Endothelial cell (in vitro differentiated cells): ENCODE results near the gene EMILIN3. TPM values are rescaled to one million over a fixed set of nuclear protein-coding genes. Genes with fewer than 3 reads are reported as not detected.

Experiments
- DNase-seq: peaks from one replicate; pipeline ENCODE4 v3.0.0; 2021; ENCODE audit warnings: low spot score
- H3K27ac Mint-ChIP-seq: one replicate; pipeline ENCODE4 v1.8.0; 2021; ENCODE audit warnings: mixed read lengths, inconsistent platforms; ENCODE audit not compliant: unreplicated experiment
- H3K27me3 Mint-ChIP-seq: one replicate; pipeline ENCODE4 v1.8.0; 2021; ENCODE audit warnings: mild to moderate bottlenecking, moderate library complexity, mixed read lengths, inconsistent platforms; ENCODE audit not compliant: unreplicated experiment
- H3K36me3 Mint-ChIP-seq: one replicate; pipeline ENCODE4 v1.8.0; 2021; ENCODE audit warnings: mild to moderate bottlenecking, low read depth, mixed read lengths, inconsistent platforms; ENCODE audit not compliant: unreplicated experiment
- H3K4me1 Mint-ChIP-seq: one replicate; pipeline ENCODE4 v1.8.0; 2021; ENCODE audit warnings: mild to moderate bottlenecking, mixed read lengths, inconsistent platforms; ENCODE audit not compliant: unreplicated experiment
- H3K4me3 Mint-ChIP-seq: one replicate; pipeline ENCODE4 v1.8.0; 2021; ENCODE audit warnings: mild to moderate bottlenecking, mixed read lengths, inconsistent platforms; ENCODE audit not compliant: unreplicated experiment
- H3K9me3 Mint-ChIP-seq: one replicate; pipeline ENCODE4 v1.8.0; 2021; ENCODE audit warnings: mixed read lengths, inconsistent platforms; ENCODE audit not compliant: unreplicated experiment
- total RNA-seq: library from RNA; stranded (reverse); fragmentation: NEBNext Ultra II Directional; extraction: Animal tissue kit (Norgen Biotek cat#: 25700); gene quantifications from one replicate; pipeline ENCODE4 v1.2.1, GENCODE V29; 2021; ENCODE audit not compliant: unreplicated experiment
- TF ChIP-seq, protein P1 (sequence below): fragments of 200-600 bp; sonication (generic); IDR thresholded peaks from one replicate; pipeline ENCODE4 v1.5.0; 2021; ENCODE audit warnings: antibody characterized with exemption; ENCODE audit not compliant: unreplicated experiment

Gene EMILIN3
- total RNA-seq, 1 donor from 2014 or later, result 0.28 TPM

DNA sequence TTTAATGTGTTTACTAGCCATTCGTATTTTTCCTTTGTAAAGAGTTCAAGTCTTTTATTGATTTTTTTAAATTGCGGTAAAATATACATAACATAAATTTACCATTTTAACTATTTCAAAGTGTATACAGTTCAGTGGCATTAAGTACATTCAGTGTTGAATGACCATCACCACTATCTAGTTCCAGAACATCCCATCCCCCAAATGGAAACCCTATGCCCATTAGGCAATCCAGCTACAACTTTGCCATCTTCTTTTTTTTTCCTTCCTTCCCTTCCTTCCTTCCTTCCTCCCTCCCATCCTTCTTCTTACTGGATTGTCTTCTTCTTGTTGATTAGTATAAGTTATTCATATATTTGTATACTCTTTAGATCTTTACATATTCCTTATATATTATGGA, 17.4 kb downstream of the EMILIN3 start:
- H3K27ac Mint-ChIP-seq, result no peak overlapping the region
- H3K27me3 Mint-ChIP-seq, result peaks cover 11% of the 10 kb centered on the region
- H3K36me3 Mint-ChIP-seq, result peaks cover 13% of the 10 kb centered on the region
- no peaks in the 10 kb centered on the region for H3K4me1 Mint-ChIP-seq
- no peaks in the 10 kb centered on the region for H3K9me3 Mint-ChIP-seq
- no peak overlapping the region for H3K4me3 Mint-ChIP-seq
- TF ChIP-seq, protein P1, sequence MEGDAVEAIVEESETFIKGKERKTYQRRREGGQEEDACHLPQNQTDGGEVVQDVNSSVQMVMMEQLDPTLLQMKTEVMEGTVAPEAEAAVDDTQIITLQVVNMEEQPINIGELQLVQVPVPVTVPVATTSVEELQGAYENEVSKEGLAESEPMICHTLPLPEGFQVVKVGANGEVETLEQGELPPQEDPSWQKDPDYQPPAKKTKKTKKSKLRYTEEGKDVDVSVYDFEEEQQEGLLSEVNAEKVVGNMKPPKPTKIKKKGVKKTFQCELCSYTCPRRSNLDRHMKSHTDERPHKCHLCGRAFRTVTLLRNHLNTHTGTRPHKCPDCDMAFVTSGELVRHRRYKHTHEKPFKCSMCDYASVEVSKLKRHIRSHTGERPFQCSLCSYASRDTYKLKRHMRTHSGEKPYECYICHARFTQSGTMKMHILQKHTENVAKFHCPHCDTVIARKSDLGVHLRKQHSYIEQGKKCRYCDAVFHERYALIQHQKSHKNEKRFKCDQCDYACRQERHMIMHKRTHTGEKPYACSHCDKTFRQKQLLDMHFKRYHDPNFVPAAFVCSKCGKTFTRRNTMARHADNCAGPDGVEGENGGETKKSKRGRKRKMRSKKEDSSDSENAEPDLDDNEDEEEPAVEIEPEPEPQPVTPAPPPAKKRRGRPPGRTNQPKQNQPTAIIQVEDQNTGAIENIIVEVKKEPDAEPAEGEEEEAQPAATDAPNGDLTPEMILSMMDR, result no peak
- no peak for DNase-seq

DNA sequence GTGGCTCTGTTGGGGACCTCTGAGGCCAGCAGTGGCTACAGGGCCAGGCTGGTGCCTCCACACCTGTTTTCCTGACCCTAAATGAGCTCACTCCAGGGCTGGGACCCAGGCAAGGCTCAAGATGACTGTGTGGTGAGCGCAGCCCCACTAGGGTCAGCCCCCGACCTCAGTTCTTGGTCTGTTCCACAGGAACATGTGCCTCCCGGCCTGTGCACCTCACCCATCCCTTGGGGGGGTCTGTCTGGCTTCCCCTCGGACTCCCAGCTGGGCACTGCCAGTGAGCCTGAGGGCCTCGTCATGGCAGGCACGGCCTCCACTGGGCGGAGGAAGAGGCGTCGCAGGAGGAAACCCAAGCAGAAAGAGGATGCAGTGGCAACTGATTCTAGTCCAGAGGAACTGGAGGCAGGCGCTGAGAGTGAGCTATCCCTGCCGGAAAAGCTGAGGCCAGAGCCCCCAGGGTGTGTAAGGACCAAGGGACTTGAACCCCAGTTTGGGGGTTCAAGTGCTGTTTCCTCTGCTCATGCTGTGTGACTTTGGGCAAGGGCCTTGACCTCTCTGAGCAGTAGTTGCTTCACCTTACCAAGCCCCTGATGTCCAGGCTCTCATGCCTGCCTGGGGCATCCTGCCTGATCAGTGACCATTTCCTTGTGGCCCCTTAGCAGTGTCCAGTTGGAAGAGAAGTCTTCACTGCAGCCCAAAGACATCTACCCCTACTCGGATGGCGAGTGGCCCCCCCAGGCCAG, 18.0 kb downstream of the EMILIN3 start:
- Mint-ChIP-seq H3K36me3 (peaks cover 13% of the 10 kb centered on the region), H3K9me3 (no peaks in the 10 kb centered on the region), H3K27me3 (peaks cover 10% of the 10 kb centered on the region)

DNA sequence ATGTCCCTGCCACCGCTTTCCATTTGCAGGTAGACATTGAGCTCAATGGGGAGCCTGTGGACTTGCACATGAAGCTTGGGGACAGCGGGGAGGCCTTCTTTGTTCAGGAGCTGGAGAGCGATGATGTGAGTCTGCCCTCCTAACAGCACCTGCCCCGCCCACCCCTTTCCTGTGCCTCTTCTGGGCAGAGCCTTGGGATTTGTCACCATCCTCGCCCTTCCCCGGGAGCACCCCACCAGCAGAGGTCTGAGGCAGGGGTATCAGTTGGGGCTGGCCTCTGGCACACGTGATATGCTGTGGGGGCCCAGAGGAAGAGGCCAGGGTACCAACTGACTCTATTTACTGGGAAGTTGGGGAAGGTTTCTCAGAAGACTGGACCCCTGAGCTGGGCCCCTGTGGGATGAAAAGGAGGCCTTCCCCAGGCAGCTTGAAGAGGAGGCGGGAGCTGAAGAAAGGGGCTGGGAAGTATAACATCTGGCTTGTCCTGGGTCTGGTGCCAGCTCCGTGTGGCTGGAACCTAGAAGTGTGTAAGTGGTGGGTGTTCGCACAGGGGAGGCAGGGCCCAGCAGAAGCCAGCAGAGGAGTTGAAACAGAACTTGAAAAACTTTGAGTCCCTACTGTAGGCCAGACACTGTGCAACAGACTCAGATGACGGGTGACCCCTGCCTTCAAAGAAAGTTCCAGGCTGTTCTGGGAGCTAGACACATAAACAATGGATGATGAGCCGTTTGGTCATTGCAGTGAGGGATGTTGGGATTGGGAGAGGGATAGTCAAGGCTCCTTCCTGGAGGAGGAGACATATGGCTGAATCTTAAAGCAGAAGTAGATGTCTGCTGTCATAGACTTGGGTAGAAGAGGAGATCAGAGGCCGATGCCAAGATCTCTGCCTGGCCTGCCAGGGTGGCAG, 18.8 kb downstream of the EMILIN3 start:
- peaks cover 9% of the 10 kb centered on the region for H3K27me3 Mint-ChIP-seq
- no peak overlapping the region for H3K4me3 Mint-ChIP-seq
- peaks cover 8% of the 10 kb centered on the region for H3K36me3 Mint-ChIP-seq
- no peak overlapping the region for H3K27ac Mint-ChIP-seq
- no peak for DNase-seq
- H3K9me3 Mint-ChIP-seq, result no peaks in the 10 kb centered on the region
- TF ChIP-seq, protein P1, result no peak
- H3K4me1 Mint-ChIP-seq, result no peaks in the 10 kb centered on the region

More for the DNA sequence above, 18.0 kb downstream of the EMILIN3 start:
- H3K4me3 Mint-ChIP-seq, result no peak overlapping the region
- TF ChIP-seq, protein P1, result no peak
- no peak for DNase-seq
- H3K27ac Mint-ChIP-seq, result no peak overlapping the region
- H3K4me1 Mint-ChIP-seq, result no peaks in the 10 kb centered on the region

DNA sequence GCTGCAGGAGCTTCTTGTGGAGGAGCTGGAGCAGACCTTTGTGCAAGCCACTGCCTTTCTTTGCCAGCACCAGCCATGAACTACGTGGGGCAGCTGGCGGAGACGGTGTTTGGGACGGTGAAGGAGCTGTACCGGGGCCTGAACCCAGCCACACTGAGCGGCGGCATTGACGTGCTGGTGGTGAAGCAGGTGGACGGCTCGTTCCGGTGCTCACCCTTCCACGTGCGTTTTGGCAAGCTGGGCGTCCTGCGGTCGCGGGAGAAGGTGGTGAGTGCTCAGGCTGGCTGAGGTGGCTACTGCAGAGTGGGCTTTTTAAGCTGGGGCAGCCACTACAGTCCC, 20.9 kb downstream of the EMILIN3 start:
- TF ChIP-seq, protein P1, result no peak
- H3K4me1 Mint-ChIP-seq, result peaks cover 3% of the 10 kb centered on the region
- H3K27me3 Mint-ChIP-seq, result peaks cover 5% of the 10 kb centered on the region
- no peaks in the 10 kb centered on the region for H3K9me3 Mint-ChIP-seq
- no peak overlapping the region for H3K4me3 Mint-ChIP-seq
- no peak overlapping the region for H3K27ac Mint-ChIP-seq
- H3K36me3 Mint-ChIP-seq, result peaks cover 8% of the 10 kb centered on the region
- no peak for DNase-seq
